Duodenal mucosa (tissue), 2 donors: ENCODE measurements around the gene PRPF18.

Experiments
- H3K27ac ChIP-seq: one replicate; pipeline ENCODE4 v1.7.0; 2013; ENCODE audit warnings: low read depth, low read length
- H3K27me3 ChIP-seq, 2 donors: one replicate each; pipeline ENCODE4 v1.7.0; 2013; ENCODE audit warnings: low read length in 2 of 2, control low read depth in 1 of 2; ENCODE audit not compliant: insufficient read depth in 2 of 2, control insufficient read depth in 1 of 2
- H3K36me3 ChIP-seq, 2 donors: one replicate each; pipeline ENCODE4 v1.7.0; 2013; ENCODE audit warnings: low read length in 2 of 2, control low read depth in 1 of 2; ENCODE audit not compliant: insufficient read depth in 2 of 2, control insufficient read depth in 1 of 2
- H3K4me1 ChIP-seq, 2 donors: one replicate each; pipeline ENCODE4 v1.7.0; 2013; ENCODE audit warnings: low read length in 2 of 2, control low read depth in 1 of 2; ENCODE audit not compliant: insufficient read depth in 2 of 2, control insufficient read depth in 1 of 2
- H3K4me3 ChIP-seq, 2 donors: one replicate each; pipeline ENCODE4 v1.7.0; 2013; ENCODE audit warnings: low read length in 2 of 2, low read depth in 1 of 2
- H3K9ac ChIP-seq, 2 donors: one replicate each; pipeline ENCODE4 v1.7.0; 2013; ENCODE audit warnings: low read length in 2 of 2, low read depth in 1 of 2
- H3K9me3 ChIP-seq, 2 donors: one replicate each; pipeline ENCODE4 v1.7.0; 2013; ENCODE audit warnings: low read length in 2 of 2, control low read depth in 1 of 2; ENCODE audit not compliant: control insufficient read depth in 1 of 2

PRPF18 gene

GRCh38 chr10:13674645-13675588, 88.2 kb downstream of the PRPF18 start:
- no peak overlapping the region for H3K27ac ChIP-seq
- H3K36me3 ChIP-seq: peaks cover 0 to 4% of the 10 kb centered on the region in 2 donors
- no peaks in the 10 kb centered on the region for H3K4me1 ChIP-seq
- no peaks in the 10 kb centered on the region for H3K27me3 ChIP-seq
- H3K4me3 ChIP-seq: no peak overlapping the region
- H3K9ac ChIP-seq: no peak overlapping the region
- H3K9me3 ChIP-seq: no peaks in the 10 kb centered on the region

- Histone ChIP-seq H3K36me3 (peaks cover 0 to 3% of the 10 kb centered on the region in 2 donors), H3K9ac (no peak overlapping the region), H3K9me3 (no peaks in the 10 kb centered on the region), H3K27me3 (no peaks in the 10 kb centered on the region), H3K27ac (no peak overlapping the region), H3K4me1 (no peaks in the 10 kb centered on the region), H3K4me3 (no peak overlapping the region)
Measured at GRCh38 chr10:13678101-13678843, 91.5 kb downstream of the PRPF18 start.
